IgD-negative memory B cell (primary cell): ENCODE data around the gene EEFSEC. TPM values are rescaled to one million over a fixed set of nuclear protein-coding genes. Genes with fewer than 3 reads are reported as not detected.

Experiments
- H3K27ac Mint-ChIP-seq, 3 donors: one replicate each; pipeline ENCODE4 v1.8.0; 2020 to 2022; ENCODE audit warnings: mild to moderate bottlenecking in 3 of 3, mixed read lengths in 3 of 3, moderate library complexity in 1 of 3
- H3K27me3 Mint-ChIP-seq: one replicate; pipeline ENCODE4 v1.8.0; 2021; ENCODE audit warnings: mixed read lengths
- H3K36me3 Mint-ChIP-seq: one replicate; pipeline ENCODE4 v1.8.0; 2020; ENCODE audit warnings: mild to moderate bottlenecking, mixed read lengths
- H3K4me1 Mint-ChIP-seq, 3 donors: one replicate each; pipeline ENCODE4 v1.8.0; 2020 to 2022; ENCODE audit warnings: mixed read lengths in 3 of 3, mild to moderate bottlenecking in 1 of 3
- H3K4me3 Mint-ChIP-seq, 4 donors: one replicate each; pipeline ENCODE4 v1.8.0; 2020 to 2022; ENCODE audit warnings: mild to moderate bottlenecking in 4 of 4, mixed read lengths in 4 of 4, moderate library complexity in 3 of 4
- H3K9me3 Mint-ChIP-seq, 3 donors: one replicate each; pipeline ENCODE4 v1.8.0; 2020 to 2021; ENCODE audit warnings: mixed read lengths in 3 of 3, mild to moderate bottlenecking in 1 of 3
- polyA plus RNA-seq: library from polyadenylated mRNA; unstranded; fragments of 300-500 nt; fragmentation: Illumina TruSeq; gene quantifications from one replicate; pipeline ENCODE4 v1.2.3, GENCODE V29; 2021

The EEFSEC gene
- polyA plus RNA-seq, 1 donor from 2014 or later, result 23.1 TPM

DNA sequence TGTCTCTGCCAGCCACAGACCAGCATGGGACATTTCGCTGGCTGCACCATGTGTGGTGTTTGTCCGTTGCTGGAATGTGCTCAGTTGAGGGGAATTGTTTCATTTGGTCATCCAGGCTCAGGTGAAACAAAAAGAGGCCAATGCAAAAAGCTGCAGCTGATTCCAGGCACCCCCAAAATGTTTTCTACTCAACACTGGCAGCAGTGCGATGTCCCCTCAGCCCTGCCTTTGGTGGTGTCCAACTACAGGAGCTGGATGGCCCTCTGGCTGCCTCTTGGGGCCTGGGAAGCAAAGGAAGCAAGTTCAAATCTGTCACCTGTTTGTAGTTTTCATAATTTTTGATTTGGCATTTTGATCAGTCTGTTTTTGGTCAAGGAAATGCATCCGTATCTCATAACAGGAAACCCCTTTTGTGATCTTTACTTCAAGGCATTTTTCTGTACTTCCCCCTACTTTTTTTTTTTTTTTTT lies 141.8 kb downstream of the EEFSEC start:
- Mint-ChIP-seq H3K4me1 (peaks cover 0 to 2% (median 2%) of the 10 kb centered on the region in 3 donors), H3K4me3 (no peak overlapping the region)

DNA sequence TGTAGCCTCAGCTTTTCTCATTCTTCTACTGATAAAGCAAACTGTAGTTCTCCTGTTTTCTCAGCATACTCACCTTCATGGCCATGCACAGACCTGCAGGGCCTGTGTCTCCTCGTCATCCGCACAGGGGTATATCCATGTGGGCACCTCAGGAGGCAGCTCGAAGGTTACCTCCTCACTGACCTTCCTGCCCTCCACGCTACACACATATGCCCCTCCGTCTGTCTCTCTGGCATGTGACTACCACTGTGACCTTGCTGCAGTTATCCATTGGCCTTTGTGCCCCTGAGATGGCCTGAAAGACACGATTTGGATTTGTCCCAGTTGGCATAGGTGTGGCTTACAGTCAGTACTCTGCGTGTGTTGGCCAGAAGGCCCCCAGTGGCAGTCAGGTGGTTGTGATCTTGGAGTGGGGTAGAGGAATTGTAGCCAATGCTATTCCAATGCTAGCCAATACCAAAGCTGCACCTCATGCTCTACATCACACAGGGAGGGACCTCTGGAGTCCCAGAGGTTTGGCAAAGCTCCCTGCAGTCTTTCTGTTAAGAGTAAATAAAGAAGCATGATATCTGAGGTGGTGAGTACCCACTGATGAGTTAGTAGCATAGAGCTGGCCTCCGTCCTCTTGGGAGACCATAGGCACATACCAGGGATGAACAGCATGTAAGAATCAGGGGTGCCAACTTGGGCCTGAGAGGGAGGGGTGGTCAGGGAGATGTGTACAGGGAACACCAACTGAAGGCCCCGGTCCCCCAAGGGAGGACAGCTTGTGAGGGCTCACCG lies 143.4 kb downstream of the EEFSEC start:
- Mint-ChIP-seq H3K27ac (peak overlapping the region in 1 of 3 donors; percentile 67), H3K4me1 (peaks cover 0 to 2% (median 1%) of the 10 kb centered on the region in 3 donors), H3K27me3 (no peaks in the 10 kb centered on the region), H3K36me3 (peaks cover 9% of the 10 kb centered on the region), H3K9me3 (no peaks in the 10 kb centered on the region), H3K4me3 (no peak overlapping the region)

More for the DNA sequence above, 141.8 kb downstream of the EEFSEC start:
- peaks cover 15% of the 10 kb centered on the region for H3K36me3 Mint-ChIP-seq
- peak overlapping the region in 1 of 3 donors; percentile 1 for H3K27ac Mint-ChIP-seq
- no peaks in the 10 kb centered on the region for H3K27me3 Mint-ChIP-seq
- peaks cover 0 to 2% (median 0%) of the 10 kb centered on the region in 3 donors for H3K9me3 Mint-ChIP-seq

DNA sequence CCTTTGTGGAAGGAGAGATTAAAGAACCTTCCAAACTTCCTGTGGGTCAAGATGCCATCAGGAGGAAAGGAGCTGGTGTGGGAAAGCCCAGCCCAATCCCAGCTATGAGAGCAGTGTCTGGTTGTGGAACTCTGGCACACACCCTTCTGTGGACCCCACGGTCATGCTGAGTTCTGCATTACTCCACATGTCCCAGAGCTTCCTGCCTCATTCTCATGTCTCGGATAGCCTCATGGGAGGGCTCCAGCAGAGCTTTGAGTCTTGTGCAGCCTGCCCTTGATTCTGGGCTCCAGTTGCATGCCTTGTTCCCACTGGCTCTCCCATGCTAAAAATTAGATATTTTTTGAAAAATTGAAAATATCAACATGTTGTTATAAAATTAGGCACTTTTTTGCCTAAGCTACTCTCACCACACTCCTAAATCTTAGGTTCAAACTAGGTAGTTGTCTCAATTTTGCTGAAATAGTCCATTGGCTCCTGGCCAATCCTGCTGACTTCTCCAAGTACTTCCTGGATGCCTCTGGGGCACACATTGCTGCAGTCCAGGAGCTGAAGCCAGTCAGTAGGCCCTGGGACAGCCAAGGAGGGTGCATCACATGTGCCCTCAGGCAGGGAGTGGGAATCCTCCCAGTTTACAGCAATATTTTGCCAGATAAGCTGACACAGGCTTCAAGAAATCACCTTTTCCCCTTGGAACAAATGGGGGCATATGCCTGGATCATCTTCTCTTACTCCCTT lies 144.3 kb downstream of the EEFSEC start:
- H3K9me3 Mint-ChIP-seq, result no peaks in the 10 kb centered on the region
- H3K36me3 Mint-ChIP-seq, result peaks cover 9% of the 10 kb centered on the region
- no peaks in the 10 kb centered on the region for H3K27me3 Mint-ChIP-seq
- H3K4me1 Mint-ChIP-seq, result peaks cover 0 to 2% (median 1%) of the 10 kb centered on the region in 3 donors
- H3K4me3 Mint-ChIP-seq, result no peak overlapping the region
- H3K27ac Mint-ChIP-seq, result no peak overlapping the region

DNA sequence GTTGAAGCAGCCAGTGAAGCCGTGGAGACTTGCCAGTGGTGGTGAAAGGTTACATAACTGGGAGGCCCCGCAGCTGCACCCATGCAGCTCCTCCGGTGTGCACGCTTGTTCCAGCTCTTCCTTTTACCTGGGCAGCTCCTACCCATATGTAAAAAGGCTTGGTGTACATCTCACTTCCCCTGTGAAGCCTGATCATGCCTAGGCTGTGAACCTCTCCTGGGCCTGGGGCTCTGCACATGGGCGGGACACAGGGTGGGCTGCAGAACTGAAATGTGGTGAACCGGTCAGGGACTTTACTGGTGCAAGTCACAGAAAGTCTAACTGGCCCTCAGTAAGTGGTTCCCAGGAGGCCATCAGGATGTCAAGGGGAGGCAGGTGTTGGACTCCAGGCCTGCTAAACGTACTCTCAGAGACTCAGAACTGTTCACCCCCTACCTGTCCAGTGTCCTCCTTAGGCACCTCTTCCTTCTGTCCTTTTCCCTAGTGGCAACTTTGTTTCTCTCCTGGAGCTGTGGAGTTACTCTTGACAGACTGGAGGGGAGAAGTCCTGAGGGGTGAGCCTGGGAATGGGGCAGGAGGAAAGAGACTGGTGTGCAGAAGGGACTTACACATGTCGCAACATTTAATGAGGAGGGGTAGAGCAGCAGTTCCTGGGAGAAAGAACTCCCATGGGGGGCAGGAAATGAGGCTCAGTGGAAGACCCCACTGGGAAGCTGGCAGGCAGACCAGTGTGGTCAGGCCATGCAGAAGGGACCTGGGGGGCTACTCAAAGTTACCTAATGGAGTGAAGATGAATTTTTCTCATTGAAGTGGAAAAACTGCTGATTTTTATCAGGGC lies 148.1 kb downstream of the EEFSEC start:
- Mint-ChIP-seq H3K36me3 (peaks cover 8% of the 10 kb centered on the region), H3K4me3 (no peak overlapping the region), H3K9me3 (no peaks in the 10 kb centered on the region), H3K27me3 (no peaks in the 10 kb centered on the region), H3K27ac (no peak overlapping the region), H3K4me1 (peaks cover 0 to 1% (median 0%) of the 10 kb centered on the region in 3 donors)

DNA sequence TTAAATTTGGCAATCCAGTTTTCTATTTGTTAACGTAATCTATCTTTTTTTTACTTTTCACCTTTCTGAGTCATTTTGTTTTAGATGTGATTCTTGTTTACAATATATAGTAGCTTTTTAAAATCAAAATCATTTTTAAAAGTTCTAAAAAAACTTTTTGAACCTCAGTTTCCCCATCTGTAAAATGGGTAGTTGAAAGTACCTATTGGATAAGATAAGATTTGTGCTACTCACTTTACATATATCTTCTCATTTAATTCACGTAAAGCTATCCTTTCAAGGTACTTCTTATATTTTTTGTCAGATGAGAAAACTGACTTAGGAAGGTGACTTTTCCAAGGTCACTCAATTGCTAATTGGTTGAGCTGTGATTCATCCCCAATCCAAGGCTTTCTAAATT lies 153.2 kb downstream of the EEFSEC start:
- H3K27ac Mint-ChIP-seq, result no peak overlapping the region

DNA sequence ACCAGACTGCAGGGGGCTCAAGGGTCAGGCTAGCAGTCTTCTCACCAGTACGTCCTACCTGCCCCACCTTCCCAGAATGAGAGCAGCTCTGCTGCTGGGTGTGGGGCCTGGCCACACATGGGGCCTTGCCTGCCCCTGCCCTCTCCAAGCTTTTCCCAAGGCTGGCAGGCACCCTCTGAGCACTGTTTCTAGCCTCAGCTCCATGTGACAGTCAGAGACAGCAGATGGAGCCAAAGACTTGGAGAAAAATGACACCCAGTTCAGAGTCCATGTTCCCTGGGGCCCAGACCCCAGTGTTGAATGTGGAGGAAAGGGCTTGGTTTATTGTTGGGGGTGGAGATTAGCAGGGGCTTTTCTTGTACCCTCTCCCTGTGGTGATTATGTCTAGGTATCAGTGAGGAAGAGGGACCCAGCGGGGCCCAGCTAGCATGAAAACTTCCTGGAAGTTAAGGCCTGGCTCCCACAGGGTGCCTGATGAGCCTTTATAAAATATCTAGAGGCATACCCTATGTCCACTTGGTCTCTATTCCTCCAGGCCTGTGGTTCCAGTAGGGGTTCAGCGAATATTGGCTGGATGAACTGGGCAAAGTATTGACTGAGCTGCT lies 153.8 kb downstream of the EEFSEC start:
- peaks cover 17% of the 10 kb centered on the region for H3K36me3 Mint-ChIP-seq
- no peak overlapping the region for H3K27ac Mint-ChIP-seq
- no peaks in the 10 kb centered on the region for H3K9me3 Mint-ChIP-seq
- H3K27me3 Mint-ChIP-seq, result no peaks in the 10 kb centered on the region
- H3K4me1 Mint-ChIP-seq, result peaks cover 0 to 4% (median 0%) of the 10 kb centered on the region in 3 donors
- H3K4me3 Mint-ChIP-seq, result no peak overlapping the region

More for the DNA sequence above, 153.2 kb downstream of the EEFSEC start:
- Mint-ChIP-seq H3K4me1 (peaks cover 0 to 4% (median 0%) of the 10 kb centered on the region in 3 donors), H3K4me3 (no peak overlapping the region), H3K27me3 (no peaks in the 10 kb centered on the region), H3K36me3 (peaks cover 17% of the 10 kb centered on the region), H3K9me3 (no peaks in the 10 kb centered on the region)

DNA sequence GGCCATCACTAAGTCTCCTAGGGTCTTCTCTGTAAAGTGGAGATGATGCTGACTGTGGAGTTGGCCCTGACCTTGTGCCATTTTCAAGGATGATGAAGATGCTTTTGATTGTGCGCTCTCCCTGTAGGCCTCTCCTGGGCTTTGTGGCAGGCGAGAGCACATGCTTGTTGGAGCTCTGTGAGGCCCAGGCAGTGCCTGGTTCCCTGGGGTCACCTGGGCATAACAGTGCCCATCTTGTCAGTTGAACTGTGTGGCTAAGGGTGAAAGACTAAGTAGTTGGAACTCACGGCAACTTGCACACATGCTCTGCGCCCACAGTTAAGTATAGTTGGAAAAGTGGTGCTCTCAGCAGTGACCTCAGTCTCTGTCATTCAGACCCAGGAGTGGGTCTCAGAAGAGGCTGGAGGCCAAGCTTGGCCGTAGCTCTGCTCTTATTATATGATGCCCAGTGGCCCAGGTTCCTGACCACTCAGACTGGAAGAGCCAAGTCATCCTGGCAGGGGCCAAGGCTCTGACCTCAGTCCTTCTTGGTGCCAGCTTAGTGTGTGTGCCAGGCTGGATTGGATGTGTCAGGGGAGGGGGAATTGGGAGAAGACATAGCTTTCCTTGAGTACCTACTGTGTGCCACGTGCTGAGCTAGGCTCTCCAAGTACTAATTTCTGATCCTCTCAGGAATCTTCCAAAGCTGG lies 154.6 kb downstream of the EEFSEC start:
- no peaks in the 10 kb centered on the region for H3K9me3 Mint-ChIP-seq
- peaks cover 17% of the 10 kb centered on the region for H3K36me3 Mint-ChIP-seq
- no peak overlapping the region for H3K27ac Mint-ChIP-seq
- H3K27me3 Mint-ChIP-seq, result no peaks in the 10 kb centered on the region
- peaks cover 0 to 4% (median 0%) of the 10 kb centered on the region in 3 donors for H3K4me1 Mint-ChIP-seq
- H3K4me3 Mint-ChIP-seq, result no peak overlapping the region

DNA sequence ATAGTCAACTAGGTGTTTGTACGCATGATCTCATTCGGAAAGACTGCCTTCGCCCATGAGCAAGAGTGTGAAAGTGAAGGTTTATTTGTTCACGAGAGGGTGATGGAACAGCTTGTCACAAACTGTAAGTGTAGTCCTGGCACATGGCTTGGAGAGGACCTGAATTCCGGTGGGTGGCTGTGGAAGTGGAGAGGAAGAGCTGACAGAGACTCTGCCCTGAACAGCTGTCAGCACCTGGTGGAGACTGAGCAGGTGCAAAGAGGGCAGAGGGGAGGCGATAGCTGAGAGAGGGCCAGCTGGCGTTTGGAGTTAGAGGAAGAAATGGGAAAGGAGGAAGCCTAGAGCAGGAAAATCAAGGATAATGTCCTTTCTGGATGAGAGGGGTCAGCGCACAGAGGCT lies 155.7 kb downstream of the EEFSEC start:
- Mint-ChIP-seq H3K4me3 (peak overlapping the region in 1 of 4 donors; percentile 43), H3K27ac (no peak overlapping the region), H3K9me3 (no peaks in the 10 kb centered on the region), H3K36me3 (peaks cover 14% of the 10 kb centered on the region), H3K4me1 (peaks cover 0 to 4% (median 0%) of the 10 kb centered on the region in 3 donors), H3K27me3 (no peaks in the 10 kb centered on the region)

DNA sequence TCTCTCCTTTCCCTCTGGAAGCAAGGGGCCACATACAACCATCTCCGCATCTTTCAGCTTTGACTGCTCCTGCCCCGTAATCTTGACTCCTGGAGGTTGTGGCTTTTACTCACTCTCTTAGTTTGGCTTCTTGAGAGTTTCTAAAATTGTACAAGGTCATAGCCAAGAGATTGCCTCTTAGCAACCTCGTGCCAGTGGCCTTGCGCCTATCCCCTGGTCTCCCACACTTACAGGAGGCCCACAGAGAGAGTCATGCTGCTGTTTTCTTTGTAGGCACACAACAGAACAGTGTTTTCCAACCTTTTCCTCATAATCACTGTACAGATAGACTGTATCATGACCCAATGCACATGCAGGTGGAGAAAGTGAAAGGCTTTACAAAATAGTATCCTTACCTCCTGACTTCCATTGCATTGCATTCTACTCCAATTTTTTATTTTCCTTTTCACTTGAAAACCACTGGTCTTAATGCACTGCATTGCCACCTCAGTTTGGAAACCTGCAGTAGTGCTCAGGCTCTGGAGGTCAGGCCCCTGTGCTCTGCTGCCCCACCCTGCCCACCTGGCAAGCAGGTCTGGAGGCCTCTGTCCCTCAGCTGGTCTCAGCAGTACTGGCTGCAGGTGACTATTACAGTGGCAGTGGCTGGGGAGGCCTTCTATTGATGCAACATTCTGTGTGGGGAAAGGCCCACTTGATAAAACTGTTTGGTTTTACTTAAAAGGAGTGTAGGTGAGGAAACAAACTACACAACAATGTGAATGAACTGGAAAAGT lies 157.2 kb downstream of the EEFSEC start:
- Mint-ChIP-seq H3K27me3 (no peaks in the 10 kb centered on the region), H3K36me3 (peaks cover 12% of the 10 kb centered on the region), H3K27ac (no peak overlapping the region), H3K4me1 (peaks cover 0 to 4% (median 0%) of the 10 kb centered on the region in 3 donors), H3K9me3 (no peaks in the 10 kb centered on the region), H3K4me3 (no peak overlapping the region)

DNA sequence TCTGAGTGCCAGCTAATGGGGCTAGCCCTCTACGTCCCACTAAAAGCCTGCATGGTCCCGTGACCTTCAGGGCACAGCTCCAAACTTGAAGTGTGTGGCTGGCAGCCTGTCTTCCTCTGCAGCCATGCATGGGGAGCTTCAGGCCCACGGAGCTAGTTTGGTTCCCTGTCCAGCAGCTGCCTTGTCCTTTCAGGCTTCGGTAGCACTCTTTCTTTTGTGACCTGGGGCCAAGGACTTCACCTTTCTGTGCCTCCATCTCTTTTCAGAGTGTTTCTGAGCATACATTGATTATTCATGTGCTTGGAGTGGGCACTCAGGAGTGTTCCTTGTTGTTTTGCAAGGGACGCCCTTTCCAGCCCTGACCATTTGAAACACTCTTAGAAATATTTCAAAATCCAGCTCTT lies 158.2 kb downstream of the EEFSEC start:
- peak overlapping the region in 1 of 3 donors; percentile 59 for H3K27ac Mint-ChIP-seq
- peaks cover 0 to 4% (median 0%) of the 10 kb centered on the region in 3 donors for H3K4me1 Mint-ChIP-seq
- no peaks in the 10 kb centered on the region for H3K9me3 Mint-ChIP-seq
- H3K36me3 Mint-ChIP-seq, result peaks cover 12% of the 10 kb centered on the region
- peak overlapping the region in 1 of 4 donors; percentile 67 for H3K4me3 Mint-ChIP-seq
- H3K27me3 Mint-ChIP-seq, result no peaks in the 10 kb centered on the region

DNA sequence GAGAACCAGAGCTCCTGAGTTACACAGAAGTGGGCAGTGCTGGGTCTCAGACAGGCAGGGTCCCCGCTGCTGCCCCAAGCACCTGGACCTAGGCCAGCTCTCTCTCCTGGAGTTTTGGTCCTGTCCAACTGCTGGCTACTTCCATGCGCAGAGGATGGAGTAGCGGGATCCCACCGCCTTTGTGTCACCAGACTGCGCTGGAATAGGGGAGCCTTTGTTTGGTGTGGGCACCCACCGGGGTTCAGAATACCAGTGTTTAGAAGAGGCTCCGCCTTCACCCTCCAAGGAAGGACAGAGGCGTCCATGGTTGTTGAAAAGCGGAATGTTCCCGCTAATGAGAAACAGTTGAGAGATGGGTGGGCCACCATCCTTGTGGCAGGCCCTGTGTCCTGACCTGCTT lies 159.0 kb downstream of the EEFSEC start:
- Mint-ChIP-seq H3K9me3 (no peaks in the 10 kb centered on the region), H3K36me3 (peaks cover 12% of the 10 kb centered on the region), H3K27ac (no peak overlapping the region), H3K4me1 (peaks cover 0 to 4% (median 0%) of the 10 kb centered on the region in 3 donors), H3K27me3 (no peaks in the 10 kb centered on the region), H3K4me3 (no peak overlapping the region)

DNA sequence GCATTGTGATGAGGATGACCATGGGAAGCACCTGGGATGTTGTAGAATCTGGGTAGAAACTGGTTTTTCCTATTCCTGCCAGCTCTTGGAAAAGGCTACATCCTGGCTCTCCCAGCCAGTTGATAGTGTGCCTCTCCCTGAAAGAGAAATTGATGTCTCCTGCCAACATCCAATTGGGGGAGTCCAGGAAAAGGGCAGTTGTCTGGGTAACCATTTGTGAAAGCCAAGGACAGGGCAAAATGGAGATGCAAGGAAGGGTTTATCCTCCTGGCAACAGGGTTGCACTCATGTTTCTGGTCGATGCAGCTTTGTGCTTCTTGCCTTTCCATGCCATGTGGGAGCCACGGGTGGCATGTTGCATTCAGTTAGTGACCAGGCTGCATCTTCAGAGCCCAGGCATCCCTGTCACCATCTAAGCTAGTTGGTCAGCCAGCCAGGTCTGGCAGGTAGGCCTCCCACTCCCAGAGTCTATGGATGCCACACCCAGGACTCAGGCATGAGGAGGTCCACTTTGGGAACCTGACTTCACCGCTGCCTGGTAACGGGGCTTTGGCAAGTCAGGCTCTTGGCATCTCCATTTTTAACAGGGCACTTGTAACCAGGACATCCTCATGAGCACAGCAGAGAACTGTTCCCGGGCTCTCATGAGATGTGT lies 159.9 kb downstream of the EEFSEC start:
- no peak overlapping the region for H3K27ac Mint-ChIP-seq
- H3K4me1 Mint-ChIP-seq, result peaks cover 0 to 4% (median 0%) of the 10 kb centered on the region in 3 donors
- no peaks in the 10 kb centered on the region for H3K9me3 Mint-ChIP-seq
- no peaks in the 10 kb centered on the region for H3K27me3 Mint-ChIP-seq
- H3K4me3 Mint-ChIP-seq, result no peak overlapping the region
- H3K36me3 Mint-ChIP-seq, result peaks cover 12% of the 10 kb centered on the region

DNA sequence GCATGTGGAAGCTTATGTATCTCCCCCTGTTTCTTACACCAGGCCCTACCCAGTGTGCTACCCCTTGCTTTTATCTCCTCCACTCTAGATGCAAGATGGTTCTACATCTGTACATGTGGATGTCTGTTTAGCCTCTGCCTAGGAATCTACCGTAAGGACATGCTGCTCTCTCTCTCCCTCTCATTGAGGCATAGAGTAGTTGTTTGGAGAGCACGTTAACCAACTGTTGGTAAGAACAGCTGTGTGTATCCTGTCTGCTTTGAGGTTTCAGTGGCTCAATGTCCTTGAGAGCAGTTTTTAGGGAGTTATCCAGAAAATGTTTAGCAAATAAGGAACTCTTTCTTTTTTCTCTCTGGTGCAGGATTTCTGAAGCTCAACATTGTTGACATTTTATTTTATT lies 160.7 kb downstream of the EEFSEC start:
- Mint-ChIP-seq H3K27ac (no peak overlapping the region), H3K27me3 (no peaks in the 10 kb centered on the region), H3K4me1 (peaks cover 0 to 2% (median 0%) of the 10 kb centered on the region in 3 donors), H3K9me3 (no peaks in the 10 kb centered on the region), H3K36me3 (peaks cover 8% of the 10 kb centered on the region), H3K4me3 (no peak overlapping the region)
